Stimulated activated CD4-positive, alpha-beta T cell treated with anti-CD3 and anti-CD28 coated beads, Interleukin-15, amount 100 ng/mL, for 48 hours (primary cell): Measurements from ENCODE around the gene ATP6V1E1.

Experiments used
- DNase-seq, 2 donors: peaks; one replicate each; pipeline ENCODE4 v3.0.0-alpha.2; 2020; ENCODE audit warnings: low read depth in 2 of 2

Gene ATP6V1E1

GRCh38 chr22:17633998-17634323, 5.4 kb upstream of the ATP6V1E1 start:
- no peak for DNase-seq

- DNase-seq: no peak
These were observed 4.9 kb upstream of the ATP6V1E1 start for GRCh38 chr22:17633217-17633997.

GRCh38 chr22:17631076-17631565, 2.6 kb upstream of the ATP6V1E1 start:
- no peak for DNase-seq

- DNase-seq: no peak
These were observed 1.1 kb upstream of the ATP6V1E1 start for GRCh38 chr22:17629641-17630040.

- no peak for DNase-seq
These were observed 582 bp upstream of the ATP6V1E1 start for GRCh38 chr22:17629173-17629489.

GRCh38 chr22:17627961-17628405, 566 bp downstream of the ATP6V1E1 start:
- no peak for DNase-seq

- no peak for DNase-seq
These were observed 15.3 kb downstream of the ATP6V1E1 start for GRCh38 chr22:17613280-17613679.

GRCh38 chr22:17612057-17612456, 16.5 kb downstream of the ATP6V1E1 start:
- no peak for DNase-seq

GRCh38 chr22:17607891-17608521, 20.5 kb downstream of the ATP6V1E1 start:
- no peak for DNase-seq

- no peak for DNase-seq
These were observed 22.1 kb downstream of the ATP6V1E1 start for GRCh38 chr22:17606496-17606895.

- no peak for DNase-seq
These were observed 24.9 kb downstream of the ATP6V1E1 start for GRCh38 chr22:17603668-17604067.

- DNase-seq: no peak
These were observed 27.5 kb downstream of the ATP6V1E1 start for GRCh38 chr22:17601031-17601430.

GRCh38 chr22:17598318-17598717, 30.2 kb downstream of the ATP6V1E1 start:
- DNase-seq: no peak

- DNase-seq: no peak
These were observed 31.3 kb downstream of the ATP6V1E1 start for GRCh38 chr22:17597217-17597616.

GRCh38 chr22:17596226-17596625, 32.3 kb downstream of the ATP6V1E1 start:
- no peak for DNase-seq

GRCh38 chr22:17592201-17592600, 36.3 kb downstream of the ATP6V1E1 start:
- no peak for DNase-seq

- DNase-seq: no peak
These were observed 38.0 kb downstream of the ATP6V1E1 start for GRCh38 chr22:17590586-17590985.

GRCh38 chr22:17589810-17590375, 38.7 kb downstream of the ATP6V1E1 start:
- no peak for DNase-seq

GRCh38 chr22:17588606-17589005, 39.9 kb downstream of the ATP6V1E1 start:
- no peak for DNase-seq

- DNase-seq: no peak
These were observed 40.9 kb downstream of the ATP6V1E1 start for GRCh38 chr22:17587629-17588028.

- DNase-seq: no peak
These were observed 41.6 kb downstream of the ATP6V1E1 start for GRCh38 chr22:17586831-17587440.

- DNase-seq: no peak
These were observed 45.4 kb downstream of the ATP6V1E1 start for GRCh38 chr22:17583151-17583550.

- no peak for DNase-seq
These were observed 46.9 kb downstream of the ATP6V1E1 start for GRCh38 chr22:17581631-17582030.
